NT2/D1 (cell line): ENCODE results near the gene USP14.
"Not testable (repeated sequence)": the region's sequence is repeated elsewhere in the genome, so short reads cannot be mapped to it uniquely, and the experiment has no call there.

Source experiments
- SUZ12 ChIP-seq: IDR thresholded peaks from 2 replicates; pipeline ENCODE4 v1.6.1; 2011; ENCODE audit not compliant: insufficient read length, insufficient read depth; ENCODE audit errors: extremely low read depth
- YY1 ChIP-seq: IDR thresholded peaks from 2 replicates; pipeline ENCODE4 v1.6.1; 2011; ENCODE audit not compliant: insufficient read length, insufficient read depth
- ZNF274 ChIP-seq: IDR thresholded peaks from 2 replicates; pipeline ENCODE4 v1.6.1; 2011; ENCODE audit warnings: mild to moderate bottlenecking, low read depth, low read length

DNA sequence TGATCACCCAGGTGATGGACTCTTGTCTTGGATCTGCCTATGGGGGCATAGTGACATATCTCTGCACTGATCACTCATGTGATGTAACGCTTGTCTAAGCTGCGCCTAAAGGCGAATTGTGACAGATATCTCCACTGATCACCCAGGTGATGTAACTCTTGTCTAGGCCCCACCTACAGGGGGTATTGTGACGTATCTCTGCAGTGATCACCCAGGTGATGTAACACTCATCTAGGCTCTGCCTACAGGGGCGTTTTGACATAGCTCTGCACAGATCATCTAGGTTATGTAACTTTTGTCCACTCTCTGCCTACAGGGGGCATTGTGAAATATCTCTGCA is 48.5 kb upstream of the USP14 start:
- TF ChIP-seq ZNF274, SUZ12, YY1: not testable (repeated sequence)
